ENCODE results near the gene APBA2.

DNA sequence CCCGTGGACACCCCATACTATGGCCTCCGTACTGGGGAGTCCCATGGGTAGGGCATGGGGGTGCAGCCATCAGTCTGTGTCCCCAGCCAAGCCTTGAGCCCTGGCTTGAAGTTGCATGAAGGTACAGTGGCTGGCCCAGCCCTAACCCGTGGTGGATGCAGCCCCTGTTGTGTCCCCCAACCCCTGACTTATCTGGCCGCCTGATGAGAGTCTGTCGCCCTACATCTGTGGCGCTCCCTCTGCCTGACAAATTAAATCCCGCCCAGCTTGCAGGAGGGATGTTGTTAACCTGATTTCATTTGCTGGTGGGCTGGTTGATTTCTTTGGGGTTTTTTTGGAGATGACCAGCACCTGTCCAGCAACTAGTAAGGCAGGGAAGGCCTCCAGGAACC lies 186.1 kb downstream of the APBA2 start:
- TF ChIP-seq, protein P1, sequence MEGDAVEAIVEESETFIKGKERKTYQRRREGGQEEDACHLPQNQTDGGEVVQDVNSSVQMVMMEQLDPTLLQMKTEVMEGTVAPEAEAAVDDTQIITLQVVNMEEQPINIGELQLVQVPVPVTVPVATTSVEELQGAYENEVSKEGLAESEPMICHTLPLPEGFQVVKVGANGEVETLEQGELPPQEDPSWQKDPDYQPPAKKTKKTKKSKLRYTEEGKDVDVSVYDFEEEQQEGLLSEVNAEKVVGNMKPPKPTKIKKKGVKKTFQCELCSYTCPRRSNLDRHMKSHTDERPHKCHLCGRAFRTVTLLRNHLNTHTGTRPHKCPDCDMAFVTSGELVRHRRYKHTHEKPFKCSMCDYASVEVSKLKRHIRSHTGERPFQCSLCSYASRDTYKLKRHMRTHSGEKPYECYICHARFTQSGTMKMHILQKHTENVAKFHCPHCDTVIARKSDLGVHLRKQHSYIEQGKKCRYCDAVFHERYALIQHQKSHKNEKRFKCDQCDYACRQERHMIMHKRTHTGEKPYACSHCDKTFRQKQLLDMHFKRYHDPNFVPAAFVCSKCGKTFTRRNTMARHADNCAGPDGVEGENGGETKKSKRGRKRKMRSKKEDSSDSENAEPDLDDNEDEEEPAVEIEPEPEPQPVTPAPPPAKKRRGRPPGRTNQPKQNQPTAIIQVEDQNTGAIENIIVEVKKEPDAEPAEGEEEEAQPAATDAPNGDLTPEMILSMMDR (conservative IDR thresholded peaks at IDR 0.05; ENCODE audit: low read length) = no peak
- no peak for TF ChIP-seq EZH2phosphoT487 (IDR thresholded peaks at IDR 0.05; ENCODE audit: borderline replicate concordance)
